Peyer's patch (tissue), 4 donors: ENCODE data around the gene SWT1.

Source experiments
- CTCF ChIP-seq, 6 experiments: fragments of 450-650 bp in 4 of 6; fragments of 200-600 bp in 2 of 6; sonication (generic) in 1 of 6; IDR thresholded peaks; one replicate each; pipeline ENCODE4 v1.5.1; 2017 to 2019; ENCODE audit warnings: antibody characterized with exemption in 6 of 6, mild to moderate bottlenecking in 3 of 6, moderate library complexity in 1 of 6
- POLR2A ChIP-seq, 2 donors: fragments of 450-650 bp; IDR thresholded peaks; one replicate each; pipeline ENCODE4 v1.5.1; 2017; ENCODE audit warnings: antibody characterized with exemption in 2 of 2, mild to moderate bottlenecking in 2 of 2, moderate library complexity in 2 of 2

DNA sequence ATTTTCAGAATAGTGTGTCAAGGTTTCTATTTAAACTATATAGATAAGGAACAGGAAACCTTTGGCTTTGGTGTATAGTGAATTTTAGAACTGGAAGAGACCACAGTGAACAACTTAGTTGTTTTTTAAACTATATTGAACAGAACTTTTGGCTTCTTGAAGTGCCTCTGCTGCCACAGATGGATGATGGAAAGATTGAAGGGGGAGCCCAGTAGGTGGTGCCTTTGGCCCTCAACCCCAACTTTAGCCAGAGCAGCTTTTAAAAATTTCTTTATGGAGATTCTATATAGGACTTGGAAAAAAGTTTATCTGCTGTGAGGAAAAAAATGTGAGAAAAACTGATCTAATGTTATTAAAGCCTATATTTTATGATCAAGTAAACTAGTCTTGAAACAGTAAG is 50.2 kb downstream of the SWT1 start:
- TF ChIP-seq CTCF (IDR thresholded peaks at IDR 0.05): no peak
- TF ChIP-seq POLR2A (IDR thresholded peaks at IDR 0.05): no peak
